Measurements from ENCODE around the gene MAPK8IP3. TPM values are rescaled to one million over a fixed set of nuclear protein-coding genes. Genes with fewer than 3 reads are reported as not detected.
A peak's percentile ranks its signal among the peaks of the same experiment; 100 is the strongest.

MAPK8IP3 gene
- total and polyA plus RNA-seq, 9 of the 15 experiments (the other 6 are each of a cell fraction or from before 2014, with no cell fraction given), result 0.17 to 58.7 (median 16.7) TPM

DNA sequence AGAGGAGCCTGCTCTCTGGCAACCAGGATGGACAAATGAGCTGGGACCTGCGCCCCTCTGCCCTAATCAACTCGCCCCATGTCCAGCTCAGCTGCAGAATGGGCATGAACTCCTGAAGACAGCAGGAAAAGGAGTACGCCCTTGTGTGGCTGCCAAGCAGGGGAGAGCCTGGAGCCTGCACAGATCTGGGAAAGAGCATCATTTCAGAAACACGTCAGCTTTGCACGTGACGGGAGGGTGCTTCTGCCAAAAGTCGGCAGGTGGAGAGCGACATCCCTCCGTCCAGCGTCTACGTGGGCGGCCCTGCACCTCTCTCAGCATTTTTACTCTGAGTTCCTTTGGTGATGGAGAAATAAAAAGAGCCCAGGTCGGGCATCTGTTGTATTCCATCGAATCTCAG is 46.9 kb downstream of the MAPK8IP3 start (continued):
- TF ChIP-seq ZNF766 (CRISPR knock-in tag; conservative IDR thresholded peaks at IDR 0.05), result no peak
- TF ChIP-seq MEF2A (IDR thresholded peaks at IDR 0.05; ENCODE audit: control insufficient read depth, low read depth, low read length), result no peak
- no peak for TF ChIP-seq ARID4B (CRISPR knock-in tag; IDR thresholded peaks at IDR 0.05)
- no peak for TF ChIP-seq ZNF174 (CRISPR knock-in tag; IDR thresholded peaks at IDR 0.05)

- peaks cover 3% of the 10 kb centered on the region for H3K9me1 ChIP-seq (ENCODE audit: control insufficient read depth, insufficient read depth, low read length)
- H3K4me1 ChIP-seq (replicated peaks in 1 of 2; ENCODE audit: control insufficient read depth in 2 of 2, insufficient read depth in 2 of 2, low read length in 2 of 2), result peaks cover 0 to 20% of the 10 kb centered on the region in 2 experiments; a peak in 1 of 5 replicates
- ATAC-seq, result no peak
- H3K79me2 ChIP-seq (ENCODE audit: control insufficient read depth, insufficient read depth, low read length), result no peaks in the 10 kb centered on the region
- H3K27me3 ChIP-seq (ENCODE audit: control insufficient read depth in 2 of 2, insufficient read depth in 2 of 2, low read length in 2 of 2), result no peaks in the 10 kb centered on the region
- no peak overlapping the region for H3K4me2 ChIP-seq (ENCODE audit: insufficient read depth, low read length)
- H3K36me3 ChIP-seq (ENCODE audit: control insufficient read depth, insufficient read depth, low read length), result peaks cover 30% of the 10 kb centered on the region; the same call in 2 of the 3 replicates
- no peak overlapping the region for H3K4me3 ChIP-seq
- intact Hi-C loops (cut with micrococcal nuclease), result no loop called here
- H4K20me1 ChIP-seq (replicated peaks; ENCODE audit: control insufficient read depth, insufficient read depth, low read length), result no peaks in the 10 kb centered on the region
- in situ Hi-C loops (cut with MboI), result no loop called here
- TF ChIP-seq MECOM (CRISPR knock-in tag; IDR thresholded peaks at IDR 0.05) (no peak), RB1 (IDR thresholded peaks at IDR 0.05; ENCODE audit: low read depth) (no peak), TSHZ1 (CRISPR knock-in tag; IDR thresholded peaks at IDR 0.05) (no peak), TRIM28 (IDR thresholded peaks at IDR 0.05) (no peak), LCOR (CRISPR knock-in tag; IDR thresholded peaks at IDR 0.05) (no peak), ZKSCAN8 (CRISPR knock-in tag; IDR thresholded peaks at IDR 0.05) (no peak), CHD1 (IDR thresholded peaks at IDR 0.05; ENCODE audit: low read length) (no peak), ZNF121 (CRISPR knock-in tag; conservative IDR thresholded peaks at IDR 0.05) (no peak), BRF1 (IDR thresholded peaks at IDR 0.05; ENCODE audit: borderline replicate concordance, extremely low read depth, insufficient read length) (no peak)
- POLR2A ChIA-PET, result no interaction called here
- CTCF ChIA-PET (ENCODE audit: low intra/inter-chr PET ratio), result no interaction called here
- peak overlapping the region in 1 of 2 experiments; percentile 68; a peak in 1 of 4 replicates for H3K9ac ChIP-seq (ENCODE audit: insufficient read depth in 1 of 2, low read depth in 2 of 2, low read length in 2 of 2)
- H3K27ac ChIP-seq (ENCODE audit: extremely low read depth, low read depth, low read length), result no peak overlapping the region
- H3K9me3 ChIP-seq (replicated peaks; ENCODE audit: control insufficient read depth, insufficient read depth, low read depth, low read length), result no peaks in the 10 kb centered on the region
- no peak overlapping the region for H2AFZ ChIP-seq (ENCODE audit: low read depth, low read length)
- no peak for FAIRE-seq
- 93% methylated on average over 12 of the region's 12 CpGs for WGBS (ENCODE audit: insufficient coverage, low coverage, missing lambda C conversion rate)
- BruUV-seq (replicated peaks), result no TSS peak
- DNase-seq (ENCODE audit: extremely low read depth in 1 of 4, low spot score in 3 of 4), result no peak
These were observed 48.2 kb downstream of the MAPK8IP3 start for GRCh38 chr16:1754204-1754603.
